EH (cell line): Measurements from ENCODE around the gene SELENOT.
A peak's percentile ranks its signal among the peaks of the same experiment; 100 is the strongest.
"Not testable (repeated sequence)": the region's sequence is repeated elsewhere in the genome, so short reads cannot be mapped to it uniquely, and the experiment has no call there.

Source experiments
- DNase-seq: peaks from one replicate; pipeline ENCODE4 v3.0.0-alpha.2; 2015; ENCODE audit warnings: low read depth

SELENOT gene, protein sequence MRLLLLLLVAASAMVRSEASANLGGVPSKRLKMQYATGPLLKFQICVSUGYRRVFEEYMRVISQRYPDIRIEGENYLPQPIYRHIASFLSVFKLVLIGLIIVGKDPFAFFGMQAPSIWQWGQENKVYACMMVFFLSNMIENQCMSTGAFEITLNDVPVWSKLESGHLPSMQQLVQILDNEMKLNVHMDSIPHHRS

DNA sequence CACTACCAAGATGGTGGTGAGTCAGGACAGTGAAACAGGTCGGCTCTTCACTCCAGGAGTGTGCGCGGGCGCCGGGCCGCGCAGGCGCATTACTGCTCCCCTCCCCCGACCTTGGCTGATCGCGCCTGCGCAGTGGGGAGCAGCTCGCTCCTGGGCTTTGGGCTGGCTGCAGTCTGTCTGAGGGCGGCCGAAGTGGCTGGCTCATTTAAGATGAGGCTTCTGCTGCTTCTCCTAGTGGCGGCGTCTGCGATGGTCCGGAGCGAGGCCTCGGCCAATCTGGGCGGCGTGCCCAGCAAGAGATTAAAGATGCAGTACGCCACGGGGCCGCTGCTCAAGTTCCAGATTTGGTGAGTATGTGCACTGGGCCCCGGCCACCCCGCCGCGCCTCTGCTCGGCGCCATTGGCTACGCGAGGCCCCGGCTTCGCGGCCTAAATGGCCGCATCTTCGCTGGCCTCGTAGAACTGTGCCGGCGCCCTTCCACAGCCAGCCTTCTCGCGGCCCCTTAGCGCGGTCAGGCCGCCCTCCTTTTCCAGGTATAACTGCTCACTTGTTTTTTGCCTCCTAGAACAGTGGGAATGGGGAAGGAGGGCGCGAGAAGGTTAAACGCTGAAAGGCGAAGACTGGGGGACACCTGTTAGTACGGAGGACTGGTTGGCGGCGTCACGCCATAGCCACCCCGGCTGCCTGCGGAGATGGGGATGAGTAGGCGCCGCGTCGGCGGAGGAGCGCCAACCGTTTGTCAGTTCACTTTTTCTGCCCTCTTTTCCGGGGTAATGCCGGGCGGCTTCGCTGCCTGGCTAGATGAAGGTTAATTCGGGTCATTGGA lies at the start of gene SELENOT:
SELENOT (plus strand) TSS at position 169 of the 827 bp plus-strand sequence; CDS start at position 211, 42 bp downstream.
- DNase-seq, result peak; percentile 96

DNA sequence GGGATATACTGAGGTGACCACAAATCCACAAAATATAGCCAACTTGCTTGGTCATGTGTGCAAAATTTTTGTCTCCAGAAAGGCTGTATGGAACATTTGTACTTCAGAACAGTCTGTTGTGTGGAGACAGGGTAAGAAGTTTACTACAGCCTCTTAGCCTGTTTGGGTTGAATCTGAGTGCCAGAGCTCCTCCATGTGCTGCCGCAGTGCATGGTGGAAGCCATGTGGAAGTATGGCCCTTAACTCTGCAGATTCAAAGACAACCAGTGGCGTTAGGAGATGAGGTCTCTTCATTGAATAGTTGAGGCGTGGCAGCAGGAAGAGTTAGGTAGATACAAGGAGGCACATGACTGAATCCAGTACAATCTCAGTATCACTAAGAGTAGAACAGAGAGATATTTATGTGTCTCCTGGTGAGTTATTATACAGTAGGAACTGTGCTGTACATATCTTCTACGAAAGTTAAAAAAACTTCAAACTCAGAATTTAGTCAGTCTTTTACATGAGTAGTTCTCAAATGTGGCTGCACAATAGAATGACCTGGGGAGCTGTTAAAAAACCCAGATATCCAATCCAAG lies 47.2 kb upstream of the SELENOT start:
- no peak for DNase-seq

DNA sequence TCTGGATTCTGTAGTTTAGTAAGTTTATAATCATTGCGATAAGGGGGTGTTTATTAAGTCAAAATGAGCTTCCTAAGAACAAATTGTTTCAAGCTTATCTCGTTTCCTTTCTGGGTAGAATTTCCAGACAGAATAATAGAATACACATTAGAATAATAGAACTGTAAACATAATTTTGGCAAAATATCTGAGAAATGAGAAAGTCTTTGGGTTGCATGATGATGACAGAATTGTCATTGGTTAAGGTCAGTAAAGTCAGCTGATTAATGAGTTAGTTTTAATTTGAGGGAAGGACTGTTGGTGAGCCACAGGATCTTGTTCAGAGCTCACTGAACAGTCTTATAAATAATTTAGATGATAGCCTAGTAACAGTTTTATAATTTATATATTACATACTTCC lies 46.3 kb upstream of the SELENOT start:
- DNase-seq, result no peak

DNA sequence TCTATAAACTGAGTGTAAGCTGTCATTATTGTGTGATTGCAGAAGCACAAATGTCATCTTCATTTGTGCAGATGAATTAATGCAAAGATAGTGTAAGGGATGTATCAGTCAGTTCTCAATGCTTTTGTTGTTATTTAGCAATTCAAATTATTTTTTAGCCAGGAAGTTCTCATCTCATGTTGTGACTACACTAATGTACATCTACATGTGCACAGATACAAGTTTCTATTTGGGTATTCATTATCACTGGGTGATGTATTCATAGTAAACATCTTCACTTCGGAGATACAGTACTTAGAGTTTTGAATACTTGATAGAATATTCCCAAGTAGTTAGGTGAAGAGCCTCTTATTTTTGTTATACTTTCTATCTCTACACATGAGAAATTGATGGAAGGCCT lies 45.4 kb upstream of the SELENOT start:
- DNase-seq, result no peak

DNA sequence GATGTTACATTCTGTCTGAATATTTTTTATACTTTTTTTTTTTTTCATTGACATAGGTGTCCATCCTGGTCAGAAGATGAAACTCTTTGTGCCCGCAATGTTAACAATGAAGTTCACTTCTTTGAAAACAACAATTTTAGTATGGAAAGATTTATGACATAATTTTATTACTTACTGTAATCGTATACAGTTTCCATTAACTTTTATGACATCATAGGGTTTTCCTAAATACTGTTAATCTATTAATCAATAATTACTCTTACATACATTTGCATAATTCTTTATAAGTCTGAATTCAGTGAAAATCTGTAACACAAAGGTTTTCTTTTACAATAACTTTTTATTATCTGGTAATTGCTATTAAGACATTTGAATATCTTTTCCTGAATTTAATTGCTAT lies 38.9 kb upstream of the SELENOT start:
- DNase-seq, result no peak

DNA sequence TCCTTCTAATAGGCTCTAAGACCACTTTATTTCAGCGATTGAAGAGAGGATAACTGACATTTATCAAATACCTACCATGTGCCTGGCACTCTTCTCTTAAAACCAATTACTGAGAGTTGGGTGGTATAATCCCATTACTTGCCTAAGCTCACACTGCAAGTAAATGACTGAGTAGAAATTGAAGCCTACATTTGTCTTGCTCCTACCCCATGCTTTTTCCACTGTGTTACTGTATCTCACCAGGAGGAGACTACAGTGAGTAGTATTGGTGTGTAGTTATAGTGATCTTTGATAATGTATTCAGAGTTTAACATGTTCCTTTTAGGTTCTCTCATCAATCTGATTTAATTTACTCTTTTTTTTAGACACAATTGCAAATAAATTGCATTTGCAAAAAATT lies 35.8 kb upstream of the SELENOT start:
- DNase-seq, result no peak

DNA sequence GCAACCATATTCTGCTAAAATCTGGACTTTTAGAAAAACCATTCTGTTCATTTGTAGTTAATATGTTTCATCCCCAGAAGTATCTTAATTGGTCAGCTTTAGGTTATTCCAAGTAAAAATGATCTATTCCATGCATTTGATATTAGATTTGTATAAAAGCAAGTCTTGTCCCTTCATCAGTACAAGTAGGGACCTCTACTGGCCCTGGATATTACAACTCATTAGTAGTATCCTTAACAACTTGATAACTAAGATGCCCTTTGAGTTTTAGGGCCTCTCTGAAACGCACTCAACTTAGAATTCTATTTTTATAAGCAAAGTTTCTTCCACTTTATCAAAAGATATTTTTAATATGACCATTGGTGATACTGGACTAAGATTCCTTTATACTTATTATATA lies 25.3 kb upstream of the SELENOT start:
- DNase-seq, result peak; percentile 10

DNA sequence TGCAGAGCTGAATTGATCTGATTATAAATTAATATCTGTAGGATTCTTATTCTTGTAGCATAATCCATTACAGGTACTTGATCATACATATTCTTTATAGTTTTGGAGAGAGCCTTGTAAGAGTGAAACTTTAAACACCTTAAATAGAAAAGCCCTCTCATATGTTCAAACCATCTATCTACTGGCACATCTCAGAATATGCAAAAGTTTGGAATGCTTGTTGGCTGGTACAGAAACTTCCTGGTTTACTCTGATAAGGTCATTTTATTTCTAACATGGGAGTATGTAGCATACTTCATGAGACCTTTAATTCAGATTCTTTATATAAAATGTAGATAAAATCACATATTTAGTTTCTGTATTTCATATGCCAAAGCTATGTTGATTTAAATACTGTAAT lies 21.9 kb upstream of the SELENOT start:
- DNase-seq, result no peak

DNA sequence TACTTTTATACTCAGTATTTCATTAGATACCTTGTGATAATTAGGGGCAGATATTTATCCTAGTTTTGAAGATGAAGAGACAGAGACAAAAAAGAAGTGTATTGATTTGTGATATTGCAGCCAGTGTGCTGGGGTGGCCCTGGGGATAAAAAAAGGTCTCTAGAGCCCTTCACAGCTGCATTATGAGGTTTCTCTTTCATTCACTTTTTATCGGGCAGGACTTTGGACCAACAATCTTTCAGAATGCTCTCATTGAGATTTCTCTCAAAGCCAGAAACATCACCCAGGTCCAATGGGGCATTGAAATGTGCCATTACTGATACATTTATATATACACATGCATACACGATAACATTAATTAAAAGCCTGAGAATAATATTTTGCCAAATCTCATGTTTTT lies 20.5 kb upstream of the SELENOT start:
- no peak for DNase-seq

DNA sequence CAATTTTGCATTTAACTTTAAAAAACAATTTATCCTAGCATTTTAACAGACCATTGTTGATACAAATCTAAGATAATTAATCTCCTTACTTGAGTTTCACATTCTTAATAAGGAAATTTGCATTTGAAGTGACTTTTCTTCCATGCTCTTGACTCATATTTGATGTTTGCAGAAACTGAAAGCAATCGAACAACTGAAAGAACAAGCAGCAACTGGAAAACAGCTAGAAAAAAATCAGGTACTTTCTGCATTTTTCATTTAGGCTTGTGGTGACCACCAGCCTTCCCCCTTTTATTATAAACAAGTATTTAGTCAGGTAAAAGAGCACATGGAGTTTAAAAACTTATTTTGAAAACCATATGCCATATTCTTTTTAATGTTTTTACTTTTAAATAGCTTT lies 20.1 kb upstream of the SELENOT start:
- DNase-seq, result no peak

DNA sequence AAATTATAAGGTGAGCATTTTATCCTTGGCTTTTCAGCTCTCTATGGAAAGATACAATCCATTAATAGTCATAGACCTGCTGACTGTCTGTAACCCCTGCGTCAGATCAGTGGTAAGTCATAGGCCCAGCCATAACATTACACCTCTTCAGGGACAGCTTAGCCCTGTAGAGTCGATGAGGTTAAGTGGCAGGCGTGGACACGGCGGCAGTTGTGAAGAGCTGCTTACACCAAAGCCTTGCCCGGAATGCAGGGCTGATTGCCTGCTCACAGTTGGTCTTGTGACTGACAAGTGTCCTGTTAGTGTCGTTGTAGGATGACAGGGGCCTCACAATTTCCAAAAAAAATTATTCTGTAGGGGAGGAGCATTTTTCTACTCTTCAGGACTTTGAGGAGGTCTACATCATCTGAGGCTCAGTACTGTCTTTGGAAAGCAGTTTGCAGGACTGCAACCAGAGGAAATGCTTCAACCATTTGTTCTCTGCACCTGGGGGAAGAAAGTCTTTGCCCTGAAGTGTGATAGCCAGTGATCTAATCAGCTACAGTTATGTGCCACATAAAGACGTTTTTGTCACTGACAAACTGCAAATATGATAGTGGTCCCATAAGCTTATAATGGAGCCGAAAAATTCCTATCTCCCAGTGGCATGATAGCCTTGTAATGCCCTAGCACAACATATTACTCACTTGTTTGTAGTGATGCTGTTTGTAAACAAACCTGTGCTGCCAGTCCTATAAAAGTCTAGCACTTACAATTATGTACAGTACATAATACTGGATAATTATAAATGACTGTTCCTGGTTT lies 14.9 kb upstream of the SELENOT start:
- no peak for DNase-seq

DNA sequence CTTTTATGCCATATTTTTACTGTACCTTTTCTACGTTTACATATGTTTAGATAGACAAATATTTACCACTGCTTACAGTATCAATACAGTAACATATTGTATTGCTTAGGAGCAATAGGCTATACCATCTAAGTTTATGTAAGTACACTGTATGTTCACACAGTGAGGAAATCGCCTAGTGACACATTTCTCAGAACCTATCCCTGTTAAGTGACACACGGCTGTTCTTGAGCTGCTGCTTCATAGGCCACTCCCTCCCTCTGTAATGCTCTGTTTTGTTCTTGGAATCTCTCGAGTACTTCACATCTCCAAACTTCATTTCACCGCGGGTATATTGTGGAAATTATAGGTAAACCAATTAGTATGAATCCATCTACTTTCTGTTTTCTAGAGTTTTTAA lies 13.4 kb upstream of the SELENOT start:
- no peak for DNase-seq

DNA sequence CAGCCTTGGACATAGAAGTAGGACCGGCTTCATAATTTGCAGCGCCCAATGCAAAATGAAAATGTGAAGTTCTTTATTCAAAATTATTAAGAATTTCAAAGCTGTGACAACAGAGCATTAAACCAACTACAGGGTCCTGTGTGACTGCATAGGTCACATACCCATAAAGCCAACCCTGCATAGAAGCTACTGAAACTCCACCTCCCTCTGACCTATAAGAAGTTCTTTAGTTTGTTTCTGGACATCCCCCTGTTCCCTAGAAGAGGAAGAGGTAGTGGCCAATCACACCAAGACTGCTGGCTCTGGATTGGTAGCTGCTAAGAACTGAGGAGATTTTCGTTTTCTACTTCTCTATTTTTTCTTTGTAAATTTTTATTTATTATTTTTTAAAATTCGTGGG lies 9.0 kb upstream of the SELENOT start:
- DNase-seq, result no peak

DNA sequence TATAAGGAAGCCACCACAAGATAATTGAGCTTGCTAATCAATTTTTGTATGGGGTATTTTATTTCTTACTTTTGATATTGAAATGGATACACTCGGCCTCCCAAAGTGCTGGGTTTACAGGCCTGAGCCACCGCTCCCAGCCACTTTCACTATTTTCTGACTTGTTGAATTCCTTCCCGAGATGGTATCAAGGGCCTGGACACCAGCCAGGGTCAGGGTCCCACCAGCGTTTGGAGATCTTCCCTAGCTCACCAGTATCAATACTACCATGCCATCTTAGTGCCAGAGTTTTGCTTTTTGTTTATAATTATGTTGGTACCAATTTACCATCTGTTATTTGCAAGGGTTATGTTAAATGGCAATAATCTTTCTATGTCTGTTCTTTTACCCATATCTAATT lies 5.5 kb upstream of the SELENOT start:
- DNase-seq, result no peak

DNA sequence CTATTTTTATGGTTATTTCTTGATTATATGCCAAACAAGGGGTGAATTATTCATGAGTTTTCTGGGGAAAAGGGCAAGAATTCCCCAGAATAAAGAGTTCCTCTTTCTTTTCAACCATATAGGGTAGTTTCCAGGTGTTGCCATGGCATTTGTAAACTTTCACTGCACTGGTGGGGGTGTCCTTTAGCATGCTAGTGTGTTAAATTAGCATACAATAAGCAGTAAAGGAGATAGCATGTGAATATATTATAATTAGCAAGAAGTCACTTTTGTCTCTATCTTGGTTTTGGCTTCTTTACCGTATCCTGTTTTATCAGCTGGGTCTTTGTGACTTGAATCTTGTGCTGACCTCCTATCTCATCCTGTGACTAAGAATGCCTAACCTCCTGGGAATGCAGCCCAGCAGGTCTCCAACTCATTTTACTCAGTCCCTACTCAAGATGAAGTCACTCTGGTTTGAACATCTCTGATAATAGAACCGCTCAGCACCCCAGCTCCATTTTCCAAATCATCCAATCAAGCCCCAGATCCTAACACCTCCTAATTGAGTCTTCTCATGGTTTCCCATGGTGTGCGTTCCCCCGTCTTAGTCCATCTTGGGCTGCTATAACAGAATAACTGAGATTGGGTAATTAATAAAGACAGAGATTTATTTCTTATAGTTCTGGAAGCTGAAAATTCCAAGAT lies 3.4 kb upstream of the SELENOT start:
- peak; percentile 87 for DNase-seq

DNA sequence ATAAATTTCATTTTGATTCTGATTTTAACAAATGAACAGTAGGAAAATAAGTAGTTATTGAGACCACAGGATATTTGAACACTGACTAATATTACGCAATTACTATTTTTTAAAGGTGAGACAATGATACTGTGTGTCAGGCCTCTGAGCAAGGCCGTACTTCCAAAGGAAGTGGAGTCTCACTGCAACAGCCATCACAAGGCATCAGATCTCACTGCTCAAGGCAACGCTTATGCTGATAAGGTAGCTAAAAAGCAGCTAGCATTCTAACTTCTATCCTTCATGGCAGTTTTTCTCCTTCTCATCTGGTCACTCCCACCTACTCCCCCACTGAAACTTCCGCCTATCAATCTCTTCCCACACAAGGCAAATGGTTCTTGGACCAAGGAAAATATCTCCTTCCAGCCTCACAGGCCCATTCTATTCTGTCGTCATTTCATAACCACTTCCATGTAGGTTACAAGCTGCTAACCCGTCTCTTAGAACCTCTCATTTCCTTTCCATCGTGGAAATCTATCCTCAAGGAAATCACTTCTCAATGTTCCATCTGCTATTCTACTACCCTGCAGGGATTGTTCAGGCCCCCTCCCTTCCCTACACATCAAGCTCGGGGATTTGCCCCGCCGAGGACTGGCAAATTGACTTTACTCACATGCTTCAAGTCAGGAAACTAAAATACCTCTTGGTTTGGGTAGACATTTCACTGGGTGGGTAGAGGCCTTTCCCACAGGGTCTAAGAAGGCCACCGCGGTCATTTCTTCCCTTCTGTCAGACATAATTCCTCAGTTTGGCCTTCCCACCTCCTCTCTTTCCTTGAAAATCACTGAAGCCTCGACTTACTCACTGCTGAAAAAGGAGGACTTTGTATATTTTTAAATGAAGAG lies 2.2 kb upstream of the SELENOT start:
- DNase-seq, result not testable (repeated sequence)

DNA sequence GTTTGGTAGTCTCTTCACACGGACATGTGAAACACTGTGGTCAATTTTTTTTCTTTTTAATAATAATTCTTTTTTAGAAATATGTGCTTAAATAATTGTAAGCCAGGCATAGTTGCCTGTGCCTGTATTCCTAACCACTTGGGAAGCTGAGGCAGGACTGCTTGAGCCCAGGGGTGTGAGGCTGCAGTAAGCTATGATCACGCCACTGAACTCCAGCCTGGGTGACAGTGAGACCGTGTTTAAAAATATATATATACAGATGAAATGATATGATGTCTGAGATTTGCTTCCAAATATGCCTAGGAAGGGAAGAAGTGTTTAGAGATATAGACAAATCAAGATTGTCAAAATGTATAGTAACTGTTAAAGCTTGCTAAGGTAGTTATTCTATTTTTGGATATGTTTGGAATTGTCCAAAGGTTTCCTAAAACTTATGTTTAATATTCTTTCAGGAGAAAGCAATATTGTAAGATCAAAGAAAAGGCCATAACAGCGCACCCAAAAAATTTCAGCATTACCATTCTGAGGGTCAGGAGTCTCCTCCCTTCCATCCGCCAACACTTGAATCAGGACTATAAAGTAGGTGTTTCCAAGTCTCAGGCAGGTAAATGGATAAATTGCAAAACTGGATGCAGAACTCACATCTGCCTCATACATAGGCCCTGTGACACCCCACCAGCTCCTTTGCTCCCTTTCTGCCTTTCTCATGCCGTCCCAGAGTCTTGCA lies 532 bp upstream of the SELENOT start:
- no peak for DNase-seq

DNA sequence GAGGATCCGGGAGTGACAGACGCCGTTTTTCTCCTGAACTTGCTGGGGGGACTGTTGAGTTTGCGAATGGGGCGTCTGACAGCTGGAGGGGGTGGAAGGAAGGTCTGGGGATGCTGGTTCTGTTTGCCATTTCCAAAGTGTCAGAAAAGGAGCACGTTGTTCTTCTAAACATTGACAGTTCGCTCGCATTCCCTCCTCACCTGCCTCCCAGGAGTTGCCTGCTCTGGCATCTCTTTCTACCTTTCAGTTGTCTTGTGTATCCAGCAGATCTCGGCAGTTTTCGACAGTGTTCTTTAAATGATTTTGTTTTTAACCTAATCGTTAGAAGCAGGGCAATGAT lies 829 bp downstream of the SELENOT start:
- DNase-seq, result no peak

DNA sequence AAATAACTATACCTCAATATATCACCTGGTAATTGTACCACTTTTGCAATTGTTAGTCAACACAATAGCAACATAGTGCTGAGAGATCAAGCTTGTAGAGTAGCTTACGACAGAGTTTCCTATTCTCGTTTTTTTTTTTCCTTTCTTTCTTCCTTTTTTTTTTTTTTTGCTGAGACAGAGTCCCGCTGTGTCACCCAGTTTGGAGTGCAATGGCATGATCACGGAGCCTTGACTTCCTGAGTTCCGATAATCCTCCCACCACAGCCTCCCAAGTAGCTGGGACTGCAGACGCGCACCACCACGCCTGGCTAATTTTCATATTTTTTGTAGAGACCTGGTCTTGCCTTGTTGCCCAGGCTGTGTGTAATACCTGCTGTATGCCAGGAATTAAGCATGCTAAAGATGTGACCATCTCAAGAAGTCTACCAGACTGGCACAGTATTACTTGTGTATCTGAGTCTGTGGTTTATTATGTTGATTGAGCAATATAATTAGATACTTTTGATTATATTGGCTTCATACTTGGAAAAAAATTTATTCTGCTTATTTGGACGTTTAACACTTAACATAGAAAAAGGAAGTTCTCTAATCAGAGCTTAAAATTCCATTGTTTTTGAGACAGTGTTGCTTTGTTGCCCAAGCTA lies 3.0 kb downstream of the SELENOT start:
- DNase-seq, result no peak
